GM18861 (cell line): Measurements from ENCODE around the gene NUF2.
"Not testable (repeated sequence)": the region's sequence is repeated elsewhere in the genome, so short reads cannot be mapped to it uniquely, and the experiment has no call there.

Experiments used
- ATAC-seq: cut with Tn5 transposase; IDR thresholded peaks from one replicate; pipeline ENCODE4 v1.9.1; 2021; ENCODE audit not compliant: unreplicated experiment

NUF2 gene

DNA sequence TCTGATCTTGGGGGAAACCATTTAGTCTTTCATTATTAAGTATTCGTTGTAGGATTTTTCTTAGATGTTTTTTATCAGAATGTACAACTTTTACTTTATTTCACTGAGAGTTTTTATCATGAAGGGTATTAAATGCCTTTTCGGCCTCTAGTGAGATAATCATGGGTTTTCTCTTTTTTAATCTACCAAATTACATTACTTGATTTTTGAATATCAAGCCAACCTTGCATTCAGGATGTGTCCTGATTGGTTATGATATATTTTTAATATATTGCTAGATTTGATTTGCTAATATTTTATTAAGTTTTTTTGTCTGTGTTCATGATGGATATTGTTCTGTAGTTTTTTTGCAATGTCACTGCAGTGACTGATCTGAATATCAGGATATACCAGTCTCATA, 9.4 kb downstream of the NUF2 start:
- ATAC-seq = no peak

DNA sequence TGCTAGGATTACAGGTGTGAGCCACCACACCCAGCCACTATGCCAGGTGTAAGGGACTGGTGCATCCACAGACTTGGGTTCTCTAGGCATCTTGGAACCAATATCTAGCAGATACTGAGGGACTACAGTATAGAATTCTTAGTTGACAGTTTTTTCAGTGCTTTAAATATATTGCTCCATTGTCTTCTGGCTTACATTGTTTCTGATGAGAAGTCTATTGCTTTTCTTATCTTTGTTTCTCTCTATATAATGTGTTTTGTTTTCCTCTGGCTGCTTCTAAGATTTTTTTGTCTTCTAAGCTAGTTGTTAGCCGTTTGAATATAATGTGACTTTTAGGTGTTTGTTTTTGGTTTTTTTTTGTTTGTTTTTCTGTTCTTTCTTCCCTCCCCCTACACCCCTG, 13.5 kb downstream of the NUF2 start:
- ATAC-seq = no peak

DNA sequence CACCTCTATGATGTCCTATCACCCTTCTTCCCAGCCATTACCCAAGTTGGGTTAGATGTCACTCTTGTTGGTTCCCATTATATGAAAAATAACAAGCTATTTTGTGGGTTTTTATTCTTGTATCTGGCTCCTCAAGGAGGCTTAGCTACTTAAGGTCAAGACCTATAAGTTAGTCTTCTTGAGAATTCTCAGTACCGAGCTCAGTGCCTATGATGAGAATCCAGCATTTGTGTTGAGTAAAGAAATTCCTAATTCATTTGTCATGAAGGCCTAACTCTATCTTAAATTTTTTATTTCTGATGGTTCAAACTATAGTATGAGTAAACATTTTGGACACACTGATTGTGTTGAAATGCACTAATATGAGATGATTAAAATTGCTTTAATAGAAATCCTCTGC, 15.9 kb downstream of the NUF2 start:
- ATAC-seq = no peak

DNA sequence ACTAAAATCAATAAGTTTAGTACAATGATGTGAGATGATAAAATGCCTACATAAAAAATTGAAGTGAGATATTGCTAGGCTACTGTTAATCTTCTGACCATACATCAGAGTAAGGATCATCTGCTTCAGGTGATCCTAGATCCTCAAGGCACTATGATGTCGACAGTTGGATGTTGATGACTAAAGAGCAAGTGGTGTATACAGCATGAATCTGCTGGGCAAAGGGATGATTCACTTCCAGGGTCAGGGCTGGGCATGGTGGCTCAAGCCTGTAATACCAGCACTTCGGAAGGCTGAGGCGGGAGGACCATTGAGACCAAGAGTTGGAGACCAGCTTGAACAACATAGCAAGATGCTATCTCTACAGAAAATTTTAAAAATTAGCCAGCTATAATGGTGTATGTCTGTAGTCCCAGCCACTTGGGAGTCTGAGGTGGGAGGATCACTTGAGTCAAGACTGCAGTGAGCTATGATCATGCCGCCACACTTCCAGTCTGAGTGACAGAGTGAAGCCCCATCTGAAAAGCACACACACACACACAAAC, 24.6 kb downstream of the NUF2 start:
- ATAC-seq = no peak

DNA sequence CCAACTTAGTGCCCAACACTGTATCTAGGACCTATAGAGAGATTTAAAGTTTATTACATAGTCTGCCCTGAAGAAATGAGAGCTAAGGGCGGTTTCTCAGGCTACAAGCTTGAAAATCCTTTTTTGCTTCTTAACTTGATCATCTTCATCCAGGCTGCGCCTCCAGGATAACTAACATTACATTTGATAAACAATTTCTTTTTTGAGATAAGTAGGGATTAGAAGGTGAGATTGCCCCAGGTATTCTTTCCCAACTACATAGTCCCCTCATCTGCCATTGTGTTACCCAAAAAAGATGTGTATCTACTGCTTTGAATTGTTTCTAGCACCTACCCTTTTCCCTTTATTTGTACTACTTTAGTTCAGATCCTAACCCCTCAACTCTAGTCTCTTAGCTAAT, 25.4 kb downstream of the NUF2 start:
- no peak for ATAC-seq

DNA sequence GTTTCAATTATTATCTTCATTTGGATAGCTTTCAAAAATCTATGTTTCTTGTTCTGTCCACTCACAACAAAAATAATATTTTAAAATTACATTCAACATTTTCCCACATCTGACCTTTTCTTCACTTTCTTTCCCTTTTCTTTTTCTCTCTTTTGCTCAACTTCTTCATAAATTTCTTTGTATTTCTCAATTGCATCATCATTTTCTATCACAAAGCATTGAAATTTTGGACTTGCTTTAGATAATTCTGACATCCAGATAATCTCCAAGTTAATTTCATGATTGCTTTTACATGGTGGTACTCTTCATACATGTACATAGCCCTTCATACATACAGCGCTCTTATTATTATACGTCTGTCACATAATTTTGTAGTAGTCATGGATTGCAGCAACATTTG, 30.2 kb downstream of the NUF2 start:
- no peak for ATAC-seq

DNA sequence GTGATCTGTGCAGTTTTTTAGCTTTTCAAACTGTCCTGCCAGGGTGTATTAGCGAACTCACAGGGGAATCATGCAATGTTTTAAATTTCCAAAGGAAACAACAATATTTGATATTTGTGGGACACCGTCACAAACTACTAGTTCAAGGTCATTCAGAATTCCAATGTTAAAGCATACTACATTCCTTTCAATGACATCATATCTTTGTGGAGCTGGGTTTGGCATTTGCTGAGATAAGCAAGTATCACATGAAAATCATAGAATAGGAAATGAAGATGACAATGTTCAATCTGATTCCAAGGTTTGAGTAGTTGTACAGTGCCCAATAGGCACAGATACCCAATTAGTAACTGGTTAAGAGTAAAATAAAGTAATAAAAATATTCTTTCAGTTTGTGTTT, 35.6 kb downstream of the NUF2 start:
- no peak for ATAC-seq

DNA sequence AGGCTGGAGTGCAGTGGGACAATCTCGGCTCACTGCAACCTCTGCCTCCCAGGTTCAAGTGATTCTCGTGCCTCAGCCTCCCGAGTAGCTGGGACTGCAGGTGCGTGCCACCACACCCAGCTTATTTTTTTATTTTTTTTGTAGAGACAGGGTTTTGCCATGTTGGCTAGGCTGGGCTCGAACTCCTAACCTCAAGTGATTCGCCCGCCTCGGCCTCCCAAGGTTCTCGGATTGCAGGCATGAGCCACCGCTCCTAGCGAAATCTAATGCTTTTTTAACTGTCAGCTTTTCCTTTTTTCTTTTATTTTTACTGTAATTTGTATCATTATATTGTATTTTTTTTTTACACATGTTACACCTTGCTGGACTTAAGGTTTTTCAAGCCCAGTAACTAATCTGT, 36.4 kb downstream of the NUF2 start:
- not testable (repeated sequence) for ATAC-seq

DNA sequence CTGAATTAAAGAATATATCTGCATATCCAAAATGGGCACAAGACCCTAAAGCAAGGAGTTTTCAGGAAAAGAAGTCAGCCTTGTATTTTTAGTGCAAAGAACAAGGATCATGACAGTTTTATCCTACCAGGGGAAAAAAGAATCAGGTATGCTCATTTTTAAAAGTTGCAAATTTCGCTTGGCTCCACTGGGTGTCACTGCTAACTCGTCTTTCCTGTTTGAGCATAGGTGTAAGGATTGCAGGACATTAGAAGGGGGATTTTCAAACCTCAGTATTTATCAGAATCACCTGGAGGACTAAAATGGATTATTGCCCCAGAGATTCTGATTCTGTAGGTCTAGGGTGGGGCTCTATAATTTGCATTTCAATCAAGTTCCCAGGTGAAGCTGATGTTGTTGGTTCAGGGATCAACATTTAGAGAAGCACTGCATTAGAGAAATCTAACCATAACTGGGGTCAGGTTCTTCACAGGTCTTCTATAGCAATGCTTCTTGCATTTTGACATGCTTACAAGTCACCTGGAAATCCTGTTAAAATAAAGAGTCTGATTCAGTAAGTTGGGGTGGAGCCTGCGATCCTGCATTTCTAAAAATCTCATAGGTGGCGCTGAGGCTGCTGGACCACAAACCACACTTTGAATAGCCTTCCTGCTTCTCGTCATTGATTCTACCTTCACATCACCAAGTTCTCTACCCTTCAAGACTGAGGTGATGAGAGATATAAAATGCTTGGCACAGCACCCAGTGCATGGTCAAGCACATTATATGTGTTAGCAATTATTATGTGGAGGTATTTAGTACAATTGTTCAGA, 39.6 kb downstream of the NUF2 start:
- ATAC-seq = peak; percentile 62

DNA sequence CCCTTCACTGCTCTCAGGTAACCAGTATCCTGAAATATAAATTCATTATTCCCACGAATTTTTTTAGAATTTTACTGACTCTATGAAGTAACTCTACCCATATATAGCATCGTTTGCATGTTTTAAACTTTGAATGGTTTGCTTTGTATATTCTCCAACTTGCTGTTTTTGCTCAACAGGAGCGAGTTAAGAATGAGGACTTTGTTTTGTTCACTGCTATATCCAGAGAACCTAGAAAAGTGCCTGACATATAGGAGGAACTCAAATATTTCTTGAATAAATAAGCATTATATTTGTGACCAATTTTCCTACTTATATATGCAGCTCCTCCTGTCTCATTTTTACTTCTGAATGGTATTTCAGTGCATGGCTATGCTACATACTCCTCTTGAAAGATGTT, 43.4 kb downstream of the NUF2 start:
- no peak for ATAC-seq

DNA sequence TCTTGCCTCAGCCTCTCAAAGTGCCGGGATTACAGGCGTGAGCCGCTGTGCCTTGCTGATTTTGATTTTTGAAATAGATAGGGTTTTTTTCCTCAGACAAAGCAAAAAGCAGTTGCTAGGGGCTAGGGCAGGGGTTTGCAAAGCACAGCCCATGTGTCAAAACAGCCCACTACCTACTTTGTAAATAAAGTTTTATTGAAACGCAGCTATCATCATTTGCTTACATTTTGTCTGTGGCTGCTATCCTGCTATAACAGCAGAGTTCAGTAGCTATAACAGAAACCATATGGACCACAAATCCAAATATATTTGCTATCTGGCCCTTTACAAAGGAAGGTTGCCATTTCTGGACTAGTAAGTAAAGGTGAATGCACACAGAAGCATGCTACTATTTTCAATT, 44.8 kb downstream of the NUF2 start:
- ATAC-seq = no peak

DNA sequence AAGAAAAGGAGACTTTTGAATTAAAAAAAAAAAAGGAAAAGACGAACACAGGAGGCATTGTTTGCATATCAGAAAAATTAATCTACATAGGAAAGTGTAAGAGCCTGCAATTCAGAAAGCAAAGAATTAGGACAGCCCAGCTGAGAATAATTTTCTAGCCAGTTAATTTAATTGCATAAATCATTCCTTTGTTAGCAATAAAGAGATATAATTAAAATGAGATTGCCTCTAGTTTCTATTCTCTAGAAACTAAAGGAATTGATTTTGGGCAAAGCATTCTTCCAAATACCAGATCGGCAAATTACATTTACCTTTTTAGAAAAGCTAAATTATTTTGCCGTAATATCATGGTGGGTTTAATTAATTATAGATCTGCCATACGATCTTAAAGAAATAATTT, 46.0 kb downstream of the NUF2 start:
- no peak for ATAC-seq

DNA sequence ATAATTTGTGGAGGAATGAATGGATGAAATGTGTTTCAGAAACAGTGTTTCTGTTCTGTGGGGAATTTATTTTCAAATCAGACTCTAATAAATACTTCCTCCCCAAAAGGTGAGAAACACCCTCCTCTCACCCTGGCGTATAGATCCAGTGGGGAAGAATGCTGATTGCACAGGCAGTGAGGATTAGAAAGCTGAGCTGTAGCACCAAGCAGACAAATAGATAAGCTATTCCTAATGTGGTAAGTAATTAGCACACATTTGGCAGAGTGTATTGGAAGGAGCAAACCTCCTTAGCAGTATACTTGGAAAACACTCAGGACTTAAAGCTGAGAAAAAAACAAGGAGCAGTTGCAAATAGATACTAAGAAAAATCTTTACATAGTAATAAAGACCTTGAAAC, 50.8 kb downstream of the NUF2 start:
- no peak for ATAC-seq

DNA sequence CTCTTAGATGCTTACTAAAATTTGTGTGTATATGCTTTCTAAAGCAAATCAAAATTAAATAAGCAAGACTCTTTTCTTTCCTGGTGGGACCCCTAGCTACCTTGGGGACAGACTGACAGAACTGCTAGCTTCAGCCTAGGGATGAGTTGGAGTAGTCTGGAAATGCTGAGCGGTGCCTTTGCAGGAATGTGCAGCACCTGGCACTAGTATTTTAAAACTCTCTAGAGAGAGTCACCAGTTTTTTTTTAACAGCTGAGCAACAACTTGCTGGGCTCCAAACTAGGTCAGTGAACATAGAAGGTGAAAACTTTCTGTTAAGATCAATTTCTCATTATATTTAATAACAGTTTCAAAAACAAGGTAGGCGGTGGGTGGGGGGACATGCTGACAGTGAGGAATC, 56.8 kb downstream of the NUF2 start:
- ATAC-seq = no peak

DNA sequence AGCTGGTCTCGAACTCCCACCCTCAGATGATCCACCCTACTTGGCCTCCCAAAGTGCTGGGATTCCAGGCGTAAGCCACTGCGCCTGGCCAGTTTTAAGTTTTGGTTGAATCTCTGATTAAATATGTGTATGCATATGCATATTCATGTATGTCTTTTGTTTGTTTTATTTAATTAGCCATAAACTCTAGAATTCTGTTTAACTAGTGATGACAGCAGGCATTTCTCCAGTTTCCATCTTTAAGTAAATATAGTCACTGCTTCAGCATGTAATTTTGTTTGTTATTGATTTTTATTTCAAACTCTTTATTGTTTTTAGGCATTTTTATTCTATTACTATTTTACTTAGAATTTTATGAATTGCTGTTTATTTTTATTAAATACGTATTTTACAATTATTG, 58.0 kb downstream of the NUF2 start:
- no peak for ATAC-seq

DNA sequence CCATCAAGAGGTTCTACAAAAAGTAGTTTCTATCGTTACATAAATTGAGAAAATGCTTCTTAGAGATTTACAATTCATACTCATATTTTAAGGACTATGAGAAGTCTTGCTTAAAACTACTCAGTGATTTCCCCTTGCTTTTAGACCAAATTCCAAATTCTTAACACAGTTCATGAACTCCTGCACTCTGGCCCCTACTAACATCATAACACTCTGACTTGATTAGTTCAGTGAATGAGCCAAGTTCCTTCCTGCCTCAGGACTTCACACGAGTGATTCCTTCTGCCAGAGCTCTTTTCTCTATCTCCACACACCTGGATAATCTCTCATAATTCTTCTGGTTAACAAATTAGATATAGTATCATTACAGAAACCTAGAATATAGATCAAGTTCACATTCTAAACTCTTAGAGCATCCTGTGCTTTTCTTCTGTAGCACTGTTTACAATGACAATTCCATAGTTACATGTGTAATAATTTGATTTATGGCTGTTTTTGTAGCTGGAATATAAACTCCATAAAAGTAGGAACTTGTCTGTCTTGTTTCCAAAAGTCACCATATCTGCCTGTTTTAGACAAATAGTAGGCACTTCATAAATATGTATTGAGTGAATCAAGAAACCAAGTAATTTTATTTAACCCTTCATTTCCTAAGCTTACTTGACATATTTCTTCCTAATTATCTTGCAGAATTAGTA, 59.9 kb downstream of the NUF2 start:
- no peak for ATAC-seq

DNA sequence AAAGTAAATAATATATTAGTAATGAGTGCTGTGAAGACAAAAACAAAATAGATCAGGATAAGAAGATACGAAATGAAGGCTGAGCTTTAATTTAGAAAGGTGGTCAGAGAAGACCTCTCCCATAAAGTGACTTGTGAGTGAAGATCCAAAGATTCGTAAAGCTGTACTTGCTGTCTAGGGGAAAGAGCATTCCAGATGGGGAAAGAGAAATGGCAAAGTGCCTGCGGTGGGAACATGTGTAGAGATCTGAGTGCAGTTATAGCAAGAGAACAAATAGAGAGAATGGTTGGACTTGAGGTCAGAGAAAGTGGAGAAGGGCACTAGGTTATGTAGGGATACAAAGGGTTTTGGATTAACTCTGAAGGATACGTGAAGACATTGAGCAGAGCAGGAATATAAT, 60.6 kb downstream of the NUF2 start:
- ATAC-seq = no peak

DNA sequence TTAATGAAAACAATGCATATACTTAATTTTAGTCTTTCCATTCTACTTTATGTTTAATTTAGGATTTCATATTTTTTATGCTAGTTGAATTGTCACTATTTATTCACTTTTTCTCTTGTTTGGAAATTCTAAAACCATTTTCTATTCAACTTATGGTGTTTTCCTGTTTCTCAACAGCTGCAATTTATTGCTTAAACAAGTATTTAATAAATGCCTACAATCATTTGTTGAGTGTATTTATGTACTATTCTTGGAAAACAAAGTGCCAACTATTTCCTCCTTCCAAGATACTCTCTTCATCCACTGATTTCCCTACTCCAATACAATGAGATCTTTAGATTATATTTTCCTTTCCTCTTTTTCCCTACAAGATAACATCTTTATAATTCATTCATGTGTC, 65.4 kb downstream of the NUF2 start:
- no peak for ATAC-seq

DNA sequence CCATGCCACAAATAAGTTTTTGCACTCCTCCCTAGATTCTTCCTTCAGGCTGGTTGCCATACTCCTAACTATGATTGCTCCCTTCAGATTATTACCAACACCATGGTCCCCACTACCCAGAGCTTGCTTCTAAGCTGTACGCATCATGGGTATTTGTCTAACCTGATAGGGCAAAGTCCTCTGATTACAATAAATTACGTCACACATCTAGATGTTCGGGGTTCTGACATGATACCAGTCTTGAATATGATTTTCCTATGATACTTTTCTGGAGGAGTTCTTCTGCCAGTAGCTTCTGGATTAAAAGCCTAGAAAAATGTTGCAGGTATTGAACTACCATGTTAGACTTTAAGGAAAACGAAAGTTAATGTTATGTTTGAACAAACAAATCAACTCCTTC, 67.2 kb downstream of the NUF2 start:
- no peak for ATAC-seq

DNA sequence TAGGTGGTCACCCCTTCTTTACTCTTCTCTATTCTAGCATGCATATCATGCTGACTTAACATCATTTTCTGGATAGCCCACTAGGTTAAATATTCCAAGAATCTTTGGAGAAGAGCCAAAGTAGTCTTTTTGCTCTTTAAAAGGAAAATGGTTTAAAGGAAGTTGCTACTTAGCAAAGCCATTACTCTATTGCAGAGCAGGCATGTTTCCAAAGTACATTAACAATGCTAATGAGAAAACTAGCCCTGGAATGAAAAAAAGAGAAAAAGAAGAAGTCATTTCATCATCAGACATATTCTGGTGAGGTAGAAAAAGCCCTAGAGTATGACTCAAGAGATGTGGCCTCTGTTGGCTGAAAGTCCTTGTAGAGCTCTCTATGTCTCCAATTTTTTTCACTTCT, 74.0 kb downstream of the NUF2 start:
- ATAC-seq = no peak

DNA sequence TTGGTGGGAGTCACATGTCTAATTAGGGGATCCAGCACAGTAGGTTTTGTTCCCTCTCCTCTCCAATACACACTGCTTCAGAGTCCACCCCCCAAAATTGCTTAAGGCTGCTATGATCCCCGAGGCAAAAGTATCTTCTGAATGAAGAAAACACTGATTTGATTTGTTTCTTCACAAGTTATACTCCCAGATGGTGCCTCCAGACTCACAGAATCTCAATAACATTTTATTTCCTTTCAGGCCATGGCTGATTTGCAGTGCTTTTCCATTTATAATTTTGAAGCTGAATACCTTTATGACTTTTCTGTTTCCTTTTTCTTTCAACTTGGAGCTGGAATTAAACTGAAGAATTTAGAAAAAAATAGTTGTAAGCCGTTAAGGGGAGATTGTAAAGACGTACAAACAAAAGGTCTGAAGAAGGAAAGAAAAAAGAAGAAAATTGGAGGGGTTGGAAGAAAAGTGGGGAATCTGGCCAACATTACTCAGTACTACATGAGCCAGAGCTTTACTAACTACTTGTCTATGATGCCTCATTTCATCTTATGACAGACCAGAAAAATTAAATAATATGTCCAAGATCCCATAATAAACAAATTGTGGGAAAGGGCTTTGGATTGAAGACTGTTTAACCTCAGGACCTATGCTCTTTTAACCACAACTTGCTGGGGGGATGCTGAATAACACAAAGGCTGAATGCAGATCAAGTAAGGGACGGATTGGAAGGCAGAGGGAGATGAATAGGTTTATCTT, 75.9 kb downstream of the NUF2 start:
- ATAC-seq = no peak

DNA sequence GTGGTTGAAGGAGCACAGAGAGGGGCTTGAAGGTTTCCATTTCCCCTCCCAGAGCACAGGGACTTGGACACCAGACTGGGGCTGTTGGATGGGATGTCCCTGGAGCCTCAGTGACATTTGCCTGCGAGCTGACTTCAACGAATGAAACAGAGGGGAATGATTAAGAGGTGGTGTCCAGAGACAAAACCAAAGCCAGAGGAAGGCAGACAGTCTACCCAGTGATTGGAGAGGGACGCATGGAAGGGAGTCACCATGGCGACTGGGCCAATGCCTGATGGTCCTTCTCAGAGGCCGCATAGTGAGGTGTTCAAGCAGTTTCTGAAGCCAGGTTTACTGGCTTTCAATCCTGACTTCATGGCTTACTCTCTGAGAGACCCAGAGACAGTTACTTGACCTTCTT, 77.2 kb downstream of the NUF2 start:
- no peak for ATAC-seq
